HG03280 (cell line): Measurements from ENCODE around the gene HERC2.
"Not testable (repeated sequence)": the region's sequence is repeated elsewhere in the genome, so short reads cannot be mapped to it uniquely, and the experiment has no call there.

Experiments
- ATAC-seq: cut with Tn5 transposase; IDR thresholded peaks from one replicate; pipeline ENCODE4 v1.9.1; 2021; ENCODE audit warnings: mild to moderate bottlenecking, moderate library complexity; ENCODE audit not compliant: unreplicated experiment

The HERC2 gene

GRCh38 chr15:28182731-28183130 lies 139.2 kb downstream of the HERC2 start:
- ATAC-seq, result no peak

- no peak for ATAC-seq
These were observed 139.8 kb downstream of the HERC2 start for GRCh38 chr15:28182216-28182615.

GRCh38 chr15:28181366-28181765 lies 140.6 kb downstream of the HERC2 start:
- no peak for ATAC-seq

- no peak for ATAC-seq
These were observed 142.7 kb downstream of the HERC2 start for GRCh38 chr15:28179270-28179669.

- no peak for ATAC-seq
These were observed 143.3 kb downstream of the HERC2 start for GRCh38 chr15:28178727-28179126.

- no peak for ATAC-seq
These were observed 143.7 kb downstream of the HERC2 start for GRCh38 chr15:28178290-28178689.

GRCh38 chr15:28169366-28169765 lies 152.6 kb downstream of the HERC2 start:
- ATAC-seq, result no peak

GRCh38 chr15:28168405-28169121 lies 153.4 kb downstream of the HERC2 start:
- ATAC-seq, result not testable (repeated sequence)

GRCh38 chr15:28167042-28167441 lies 154.9 kb downstream of the HERC2 start:
- no peak for ATAC-seq

- no peak for ATAC-seq
These were observed 156.2 kb downstream of the HERC2 start for GRCh38 chr15:28165791-28166190.

GRCh38 chr15:28164876-28165275 lies 157.1 kb downstream of the HERC2 start:
- no peak for ATAC-seq

- ATAC-seq, result no peak
These were observed 167.7 kb downstream of the HERC2 start for GRCh38 chr15:28154283-28154682.

- no peak for ATAC-seq
These were observed 168.4 kb downstream of the HERC2 start for GRCh38 chr15:28153492-28154119.

GRCh38 chr15:28152538-28152923 lies 169.4 kb downstream of the HERC2 start:
- ATAC-seq, result not testable (repeated sequence)

- not testable (repeated sequence) for ATAC-seq
These were observed 170.0 kb downstream of the HERC2 start for GRCh38 chr15:28151864-28152537.

- ATAC-seq, result no peak
These were observed 174.2 kb downstream of the HERC2 start for GRCh38 chr15:28147801-28148200.

- not testable (repeated sequence) for ATAC-seq
These were observed 176.6 kb downstream of the HERC2 start for GRCh38 chr15:28145419-28145818.

GRCh38 chr15:28140062-28140461 lies 181.9 kb downstream of the HERC2 start:
- ATAC-seq, result no peak

GRCh38 chr15:28137408-28138039 lies 184.5 kb downstream of the HERC2 start:
- not testable (repeated sequence) for ATAC-seq

- peak; percentile 99 for ATAC-seq
These were observed 185.6 kb downstream of the HERC2 start for GRCh38 chr15:28136236-28136904.

GRCh38 chr15:28133281-28133680 lies 188.7 kb downstream of the HERC2 start:
- ATAC-seq, result no peak
